Lower lobe of right lung (tissue), 2 donors: Measurements from ENCODE around the gene HMSD. TPM values are rescaled to one million over a fixed set of nuclear protein-coding genes. Genes with fewer than 3 reads are reported as not detected.

Source experiments
- ATAC-seq, 2 donors: fragments of 200-7000 bp; cut with Tn5 transposase; one replicate each; pipeline ENCODE4 v1.9.1; 2020 to 2022; ENCODE audit warnings: mild to moderate bottlenecking in 2 of 2, moderate library complexity in 2 of 2
- DNase-seq: peaks from one replicate; pipeline ENCODE4 v3.0.0-alpha.2; 2020
- H3K27ac ChIP-seq: fragments of 200-600 bp; one replicate; pipeline ENCODE4 v1.8.0; 2022
- H3K27me3 ChIP-seq: fragments of 200-600 bp; one replicate; pipeline ENCODE4 v1.8.0; 2022; ENCODE audit warnings: low read depth
- H3K36me3 ChIP-seq: fragments of 200-600 bp; one replicate; pipeline ENCODE4 v1.8.0; 2022; ENCODE audit warnings: mild to moderate bottlenecking
- H3K4me1 ChIP-seq: fragments of 200-600 bp; one replicate; pipeline ENCODE4 v1.8.0; 2022
- H3K4me3 ChIP-seq: fragments of 200-600 bp; one replicate; pipeline ENCODE4 v1.8.0; 2022; ENCODE audit warnings: mild to moderate bottlenecking
- H3K9me3 ChIP-seq: fragments of 200-600 bp; one replicate; pipeline ENCODE4 v1.8.0; 2022
- intact Hi-C: fragments of 100-400 bp; cut with DNase I; formaldehyde crosslinking; loops from one replicate; pipeline ENCODE4 v1.11.0; 2022
- total RNA-seq: library from RNA; stranded (reverse); fragmentation: NEBNext Ultra II Directional; extraction: Animal tissue kit (Norgen Biotek cat#: 25700); gene quantifications from one replicate; pipeline ENCODE4 v1.2.1, GENCODE V29; 2021
- TF ChIP-seq, protein P1 (sequence below): fragments of 200-600 bp; IDR thresholded peaks from one replicate; pipeline ENCODE4 v1.8.0; 2022; ENCODE audit warnings: antibody characterized with exemption, mild to moderate bottlenecking
- donor health status: DM: no; HTN: yes; CAD: no; lungs with severe emphysema.

The HMSD gene
- total RNA-seq, 1 donor from 2014 or later = 1.6 TPM

- intact Hi-C loops = no loop called here
- no peaks in the 10 kb centered on the region for H3K27me3 ChIP-seq
- TF ChIP-seq, protein P1, sequence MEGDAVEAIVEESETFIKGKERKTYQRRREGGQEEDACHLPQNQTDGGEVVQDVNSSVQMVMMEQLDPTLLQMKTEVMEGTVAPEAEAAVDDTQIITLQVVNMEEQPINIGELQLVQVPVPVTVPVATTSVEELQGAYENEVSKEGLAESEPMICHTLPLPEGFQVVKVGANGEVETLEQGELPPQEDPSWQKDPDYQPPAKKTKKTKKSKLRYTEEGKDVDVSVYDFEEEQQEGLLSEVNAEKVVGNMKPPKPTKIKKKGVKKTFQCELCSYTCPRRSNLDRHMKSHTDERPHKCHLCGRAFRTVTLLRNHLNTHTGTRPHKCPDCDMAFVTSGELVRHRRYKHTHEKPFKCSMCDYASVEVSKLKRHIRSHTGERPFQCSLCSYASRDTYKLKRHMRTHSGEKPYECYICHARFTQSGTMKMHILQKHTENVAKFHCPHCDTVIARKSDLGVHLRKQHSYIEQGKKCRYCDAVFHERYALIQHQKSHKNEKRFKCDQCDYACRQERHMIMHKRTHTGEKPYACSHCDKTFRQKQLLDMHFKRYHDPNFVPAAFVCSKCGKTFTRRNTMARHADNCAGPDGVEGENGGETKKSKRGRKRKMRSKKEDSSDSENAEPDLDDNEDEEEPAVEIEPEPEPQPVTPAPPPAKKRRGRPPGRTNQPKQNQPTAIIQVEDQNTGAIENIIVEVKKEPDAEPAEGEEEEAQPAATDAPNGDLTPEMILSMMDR = no peak
- no peak overlapping the region for H3K27ac ChIP-seq
- H3K36me3 ChIP-seq = peaks cover 3% of the 10 kb centered on the region
- ATAC-seq (no peak), DNase-seq (no peak)
- peaks cover 28% of the 10 kb centered on the region for H3K4me1 ChIP-seq
- no peaks in the 10 kb centered on the region for H3K9me3 ChIP-seq
- H3K4me3 ChIP-seq = no peak overlapping the region
These were observed 26.5 kb downstream of the HMSD start for GRCh38 chr18:63975628-63976027.

DNA sequence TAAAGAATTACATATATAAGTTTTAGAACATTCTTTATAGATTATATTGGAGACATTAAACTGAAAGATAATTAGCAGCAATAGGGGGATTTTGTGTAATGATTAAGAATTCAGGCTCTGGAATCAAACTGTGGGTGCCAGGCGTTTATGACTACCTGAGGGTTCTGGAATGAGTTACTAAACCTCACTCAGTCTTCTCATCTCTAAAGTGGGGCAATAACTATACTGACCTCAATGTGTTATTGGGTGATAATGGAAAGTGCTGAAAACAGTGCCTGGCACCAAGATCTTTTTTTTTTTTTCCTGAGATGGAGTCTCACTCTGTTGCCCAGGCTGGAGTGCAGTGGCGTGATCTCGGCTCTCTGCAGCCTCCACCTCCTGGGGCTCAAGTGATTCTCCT lies 27.9 kb downstream of the HMSD start:
- Histone ChIP-seq H3K27ac (no peak overlapping the region), H3K36me3 (peaks cover 17% of the 10 kb centered on the region), H3K27me3 (no peaks in the 10 kb centered on the region), H3K4me3 (no peak overlapping the region), H3K9me3 (no peaks in the 10 kb centered on the region), H3K4me1 (peaks cover 16% of the 10 kb centered on the region)
- TF ChIP-seq, protein P1 = no peak
- intact Hi-C loops = no loop called here
- no peak for DNase-seq
- ATAC-seq = no peak

DNA sequence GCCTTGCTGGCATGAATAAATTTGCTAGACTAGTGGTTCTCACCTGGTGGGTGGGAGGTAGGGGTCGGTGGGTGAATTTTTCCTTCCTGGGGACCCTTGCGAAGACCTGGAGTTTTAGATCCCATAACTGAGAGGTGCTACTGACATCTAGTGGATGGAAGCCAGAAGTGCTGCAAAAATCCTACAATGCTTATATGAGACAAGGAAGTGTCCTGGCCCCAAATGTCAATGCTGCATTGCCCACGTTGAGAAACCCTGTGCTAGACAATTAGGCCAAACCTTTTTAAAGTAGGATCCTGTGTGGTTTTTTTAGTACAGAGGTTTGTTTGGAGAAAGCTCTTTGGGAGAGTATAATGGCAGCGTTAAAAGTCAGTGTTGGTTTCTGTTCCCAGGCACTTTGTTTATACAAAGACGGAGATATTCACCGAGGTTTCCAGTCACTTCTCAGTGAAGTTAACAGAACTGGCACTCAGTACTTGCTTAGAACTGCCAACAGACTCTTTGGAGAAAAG lies 30.4 kb downstream of the HMSD start:
- peak overlapping the region; percentile 31 for H3K4me3 ChIP-seq
- H3K36me3 ChIP-seq = peaks cover 41% of the 10 kb centered on the region
- peaks cover 16% of the 10 kb centered on the region for H3K4me1 ChIP-seq
- no peaks in the 10 kb centered on the region for H3K27me3 ChIP-seq
- TF ChIP-seq, protein P1 = peak; percentile 81
- intact Hi-C loops = no loop called here
- no peaks in the 10 kb centered on the region for H3K9me3 ChIP-seq
- DNase-seq = no peak
- peak overlapping the region; percentile 59 for H3K27ac ChIP-seq
- ATAC-seq = peak; percentile 87 to 90

- H3K36me3 ChIP-seq = peaks cover 47% of the 10 kb centered on the region
- intact Hi-C loops = no loop called here
- no peak for DNase-seq
- TF ChIP-seq, protein P1 = no peak
- peak overlapping the region; percentile 31 for H3K4me3 ChIP-seq
- H3K9me3 ChIP-seq = no peaks in the 10 kb centered on the region
- H3K27ac ChIP-seq = peak overlapping the region; percentile 59
- ATAC-seq = peak in 1 of 2 donors; percentile 59
- no peaks in the 10 kb centered on the region for H3K27me3 ChIP-seq
- peaks cover 16% of the 10 kb centered on the region for H3K4me1 ChIP-seq
These were observed 30.9 kb downstream of the HMSD start for GRCh38 chr18:63980027-63980426.

- ATAC-seq (peak in 1 of 2 donors; percentile 35), DNase-seq (no peak)
- intact Hi-C loops = no loop called here
- Histone ChIP-seq H3K27ac (no peak overlapping the region), H3K9me3 (no peaks in the 10 kb centered on the region), H3K36me3 (peaks cover 56% of the 10 kb centered on the region), H3K27me3 (no peaks in the 10 kb centered on the region), H3K4me1 (peaks cover 13% of the 10 kb centered on the region), H3K4me3 (no peak overlapping the region)
- TF ChIP-seq, protein P1 = no peak
These were observed 31.9 kb downstream of the HMSD start for GRCh38 chr18:63980896-63981460.
